Sigmoid colon (tissue), 7 donors: ENCODE data around the gene CD58. TPM values are rescaled to one million over a fixed set of nuclear protein-coding genes. Genes with fewer than 3 reads are reported as not detected.
A peak's percentile ranks its signal among the peaks of the same experiment; 100 is the strongest.

Experiments
- DNase-seq: peaks from one replicate; pipeline ENCODE4 v3.0.0-alpha.2; 2019
- H3K27ac ChIP-seq, 4 donors: fragments of 200-600 bp; sonication (generic); one replicate each; pipeline ENCODE4 v1.5.1; 2016 to 2019; ENCODE audit warnings: mild to moderate bottlenecking in 1 of 4
- H3K27me3 ChIP-seq, 3 donors: fragments of 200-600 bp; sonication (generic); one replicate each; pipeline ENCODE4 v1.5.1; 2019; ENCODE audit warnings: mild to moderate bottlenecking in 1 of 3
- H3K36me3 ChIP-seq, 4 donors: fragments of 200-600 bp; sonication (generic); one replicate each; pipeline ENCODE4 v1.5.1; 2016 to 2019
- H3K4me1 ChIP-seq, 4 donors: fragments of 200-600 bp; sonication (generic); one replicate each; pipeline ENCODE4 v1.5.1; 2017 to 2019
- H3K4me3 ChIP-seq, 4 donors: fragments of 200-600 bp; sonication (generic); one replicate each; pipeline ENCODE4 v1.5.1; 2017 to 2019; ENCODE audit warnings: mild to moderate bottlenecking in 2 of 4, moderate library complexity in 1 of 4
- H3K9me3 ChIP-seq, 4 donors: fragments of 200-600 bp in 3 of 4; sonication (generic) in 3 of 4; one replicate each; pipeline versions ENCODE4 v1.5.1 to v1.6.1; 2013 to 2019
- CTCF ChIP-seq, 4 experiments: fragments of 450-650 bp in 3 of 4; fragments of 200-600 bp in 1 of 4; IDR thresholded peaks; one replicate each; pipeline ENCODE4 v1.5.1; 2016 to 2019; ENCODE audit warnings: antibody characterized with exemption in 4 of 4, mild to moderate bottlenecking in 3 of 4, moderate library complexity in 2 of 4
- EP300 ChIP-seq, 4 donors: sonication (generic); formaldehyde crosslinking; IDR thresholded peaks; one replicate each; pipeline ENCODE4 v1.6.1; 2017; ENCODE audit warnings: antibody characterized with exemption in 4 of 4
- POLR2A ChIP-seq, 2 donors: fragments of 450-650 bp; IDR thresholded peaks; one replicate each; pipeline ENCODE4 v1.6.1; 2016; ENCODE audit warnings: antibody characterized with exemption in 2 of 2, mild to moderate bottlenecking in 2 of 2, moderate library complexity in 2 of 2
- POLR2AphosphoS5 ChIP-seq, 4 donors: sonication (generic); formaldehyde crosslinking; IDR thresholded peaks; one replicate each; pipeline ENCODE4 v1.6.1; 2017; ENCODE audit warnings: antibody characterized with exemption in 4 of 4
- WGBS, 2 donors: extraction: QIAGEN DNeasy Blood & Tissue Kit; methylation state at CpG; one replicate each; pipeline ENCODE4 v1.1.7; 2013; 5-methylcytosine and 5-hydroxymethylcytosine counted together
- intact Hi-C: fragments of 100-400 bp; cut with DNase I; formaldehyde crosslinking; loops from one replicate; pipeline ENCODE4 v1.15.1; 2023
- polyA plus RNA-seq, 3 donors: library from polyadenylated mRNA; stranded (reverse); fragments of 200-250 nt; gene quantifications; one replicate each; pipeline ENCODE4 v1.2.3, GENCODE V29; 2013
- total RNA-seq, 4 donors: library from RNA; depleted of rRNA; stranded (reverse); fragments of >200 nt; gene quantifications; one replicate each; pipeline ENCODE4 v1.1.0, GENCODE V29; 2016
- donor health status: healthy with polysubstance abuse.
- donor health status: Bipolar disorder and iron deficiency.
- donor health status: healthy.

The CD58 gene
- total and polyA plus RNA-seq, 7 donors: 8.4 to 36.6 (median 19.6) TPM

DNA sequence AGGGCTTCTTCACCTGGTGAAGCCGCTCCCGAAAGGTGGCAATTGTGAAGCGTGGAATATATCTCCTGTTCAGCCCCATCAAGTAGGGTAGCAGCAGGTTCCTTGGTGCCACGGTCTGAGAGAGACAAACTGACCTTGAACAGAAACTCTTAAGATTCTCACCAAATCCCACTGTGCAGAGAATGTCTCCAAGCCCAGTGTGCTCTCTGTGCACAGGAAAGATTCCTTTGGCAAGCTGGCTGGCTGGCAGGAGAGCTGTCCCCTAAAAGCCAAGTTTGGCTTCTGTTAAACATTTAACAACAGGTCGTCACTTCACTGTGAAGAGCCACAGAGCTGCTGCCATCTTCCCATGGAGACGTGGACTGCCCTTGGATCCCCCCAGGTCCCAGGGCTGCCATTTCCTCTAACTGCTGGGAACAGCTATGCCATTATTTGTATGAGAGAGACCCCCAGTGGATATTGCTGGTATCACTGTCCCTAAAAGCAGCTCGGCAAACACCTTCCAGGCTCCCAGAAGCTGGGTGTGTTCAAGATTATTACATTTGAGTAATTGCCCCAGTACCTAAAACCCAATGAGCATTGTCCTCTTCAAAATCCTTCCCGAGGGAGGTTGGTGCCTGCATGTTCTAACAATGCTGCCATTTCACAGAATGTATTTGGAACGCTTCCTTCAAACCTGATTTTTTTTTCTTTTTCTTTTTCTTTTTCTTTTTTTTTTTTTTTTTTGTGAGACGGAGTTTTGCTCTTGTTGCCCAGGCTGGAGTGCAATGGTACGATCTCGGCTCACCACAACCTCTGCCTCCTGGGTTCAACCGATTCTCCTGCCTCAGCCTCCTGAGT, 71.8 kb downstream of the CD58 start:
- TF ChIP-seq CTCF (IDR thresholded peaks at IDR 0.05): peak; percentile 11 to 87 (median 68)
- TF ChIP-seq EP300 (IDR thresholded peaks at IDR 0.05): no peak
- Histone ChIP-seq H3K27me3 (no peaks in the 10 kb centered on the region), H3K27ac (no peak overlapping the region), H3K4me1 (peaks cover 0 to 6% (median 3%) of the 10 kb centered on the region in 4 donors), H3K4me3 (no peak overlapping the region), H3K9me3 (no peaks in the 10 kb centered on the region), H3K36me3 (no peaks in the 10 kb centered on the region)
- intact Hi-C loops: loop anchor here (5.0 kb wide), 1 partner anchor 357 kb away; no protein-coding TSS in a partner anchor
- DNase-seq: no peak
- WGBS, 2 donors: 35 to 65% methylated on average over 13 of the region's 13 CpGs

DNA sequence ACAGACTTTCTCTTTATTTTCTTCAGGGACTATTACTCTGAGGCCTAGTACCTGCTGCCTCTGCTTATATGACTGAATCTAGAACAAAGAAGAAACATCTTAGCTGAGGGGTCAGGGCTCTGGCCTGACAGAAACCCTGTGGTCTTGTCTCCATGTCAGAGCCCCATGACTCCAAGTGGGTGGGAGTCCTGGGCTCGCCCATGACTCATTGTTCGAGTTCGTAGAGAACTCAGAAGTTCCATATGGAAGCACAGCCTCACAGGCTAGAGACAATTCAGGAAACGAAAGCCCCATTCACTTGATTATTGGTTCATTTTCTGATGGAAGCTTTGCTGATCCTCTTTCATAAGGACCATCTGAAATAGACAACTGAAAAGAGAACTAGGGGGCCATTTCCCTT, 73.2 kb downstream of the CD58 start:
- no peak for DNase-seq
- intact Hi-C loops: loop anchor here (5.0 kb wide), 1 partner anchor 355 kb away; no protein-coding TSS in a partner anchor
- no peaks in the 10 kb centered on the region for H3K27me3 ChIP-seq
- H3K4me3 ChIP-seq: no peak overlapping the region
- H3K36me3 ChIP-seq: no peaks in the 10 kb centered on the region
- H3K4me1 ChIP-seq: peaks cover 0 to 6% (median 3%) of the 10 kb centered on the region in 4 donors
- no peak for TF ChIP-seq POLR2AphosphoS5 (IDR thresholded peaks at IDR 0.05)
- no peak for TF ChIP-seq EP300 (IDR thresholded peaks at IDR 0.05)
- TF ChIP-seq CTCF (IDR thresholded peaks at IDR 0.05): no peak
- TF ChIP-seq POLR2A (IDR thresholded peaks at IDR 0.05): no peak
- 73 to 86% methylated on average over 4 of the region's 4 CpGs for WGBS, 2 donors
- no peak overlapping the region for H3K27ac ChIP-seq
- H3K9me3 ChIP-seq: no peaks in the 10 kb centered on the region

DNA sequence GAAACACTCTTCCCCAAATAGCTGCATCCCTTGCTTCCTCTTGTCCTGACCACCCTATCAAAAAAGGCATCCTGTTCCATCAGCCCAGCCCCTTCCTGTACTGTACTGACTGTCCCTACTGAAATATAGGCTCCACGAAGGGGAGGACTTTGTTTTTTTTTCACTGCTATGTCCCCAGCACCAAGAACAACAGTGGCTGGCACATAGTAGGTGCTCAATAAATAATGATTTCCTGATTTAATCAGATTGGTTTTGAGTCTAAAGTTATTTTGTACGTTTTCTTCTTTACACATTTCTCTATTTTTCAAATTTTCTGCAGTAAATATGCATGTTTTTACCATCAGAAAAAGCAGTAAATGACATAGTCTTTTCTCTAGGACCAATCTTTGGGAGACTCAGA, 73.9 kb downstream of the CD58 start:
- H3K27ac ChIP-seq: no peak overlapping the region
- TF ChIP-seq EP300 (IDR thresholded peaks at IDR 0.05) (no peak), POLR2A (IDR thresholded peaks at IDR 0.05) (no peak), CTCF (IDR thresholded peaks at IDR 0.05) (no peak), POLR2AphosphoS5 (IDR thresholded peaks at IDR 0.05) (no peak)
- intact Hi-C loops: loop anchor here (5.0 kb wide), 1 partner anchor 355 kb away; no protein-coding TSS in a partner anchor

DNA sequence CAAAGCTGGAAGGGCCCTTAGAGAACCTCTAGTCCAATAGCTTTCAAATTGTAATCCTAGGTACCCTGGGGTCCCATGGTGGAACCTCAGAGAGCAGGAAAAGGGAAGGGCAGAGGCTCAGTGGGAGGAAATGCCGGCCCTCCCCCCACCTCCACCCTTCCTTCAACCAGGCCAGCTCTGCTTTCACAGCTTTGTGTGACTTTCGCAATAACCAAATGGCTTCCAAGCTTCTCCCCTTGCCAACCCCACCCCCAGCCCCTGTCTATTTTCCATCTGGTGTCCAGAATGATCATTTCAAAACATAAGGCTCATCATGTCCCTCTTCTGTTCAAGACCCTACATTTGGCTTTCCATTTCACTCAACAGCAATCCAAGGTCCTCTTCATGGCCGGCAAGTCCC, 74.4 kb downstream of the CD58 start:
- Histone ChIP-seq H3K4me3 (no peak overlapping the region), H3K36me3 (no peaks in the 10 kb centered on the region), H3K27me3 (no peaks in the 10 kb centered on the region), H3K9me3 (no peaks in the 10 kb centered on the region), H3K27ac (peak overlapping the region in 1 of 4 donors; percentile 27), H3K4me1 (peaks cover 0 to 6% (median 3%) of the 10 kb centered on the region in 4 donors)
- DNase-seq: no peak
- WGBS, 2 donors: 77 to 85% methylated on average over 3 of the region's 3 CpGs
- TF ChIP-seq POLR2A (IDR thresholded peaks at IDR 0.05): no peak
- intact Hi-C loops: loop anchor here (5.0 kb wide), 1 partner anchor 354 kb away; no protein-coding TSS in a partner anchor

More for the DNA sequence above, 73.9 kb downstream of the CD58 start:
- Histone ChIP-seq H3K9me3 (no peaks in the 10 kb centered on the region), H3K4me1 (peaks cover 0 to 6% (median 3%) of the 10 kb centered on the region in 4 donors), H3K36me3 (no peaks in the 10 kb centered on the region), H3K4me3 (no peak overlapping the region), H3K27me3 (no peaks in the 10 kb centered on the region)
- no peak for DNase-seq
- 85 to 91% methylated on average over 2 of the region's 2 CpGs for WGBS, 2 donors

- Histone ChIP-seq H3K4me1 (peaks cover 0 to 6% (median 3%) of the 10 kb centered on the region in 4 donors), H3K4me3 (no peak overlapping the region), H3K36me3 (no peaks in the 10 kb centered on the region), H3K9me3 (no peaks in the 10 kb centered on the region), H3K27me3 (no peaks in the 10 kb centered on the region), H3K27ac (peak overlapping the region in 1 of 4 donors; percentile 27)
- intact Hi-C loops: loop anchor here (5.0 kb wide), 1 partner anchor 353 kb away; no protein-coding TSS in a partner anchor
- TF ChIP-seq POLR2A (IDR thresholded peaks at IDR 0.05) (no peak), POLR2AphosphoS5 (IDR thresholded peaks at IDR 0.05) (no peak), EP300 (IDR thresholded peaks at IDR 0.05) (no peak), CTCF (IDR thresholded peaks at IDR 0.05) (no peak)
- DNase-seq: no peak
- WGBS, 2 donors: 54 to 72% methylated on average over 4 of the region's 4 CpGs
Measured at GRCh38 chr1:116495535-116495934, 75.3 kb downstream of the CD58 start.
